Measurements from ENCODE around the gene TRMT61A.

TRMT61A gene

GRCh38 chr14:103547455-103547940 lies 18.5 kb downstream of the TRMT61A start:
- no peak for DNase-seq (ENCODE audit: low read depth in 2 of 2)

- no peak for DNase-seq (ENCODE audit: low read depth in 2 of 2)
Observed at GRCh38 chr14:103547941-103548462, 19.0 kb downstream of the TRMT61A start.

DNA sequence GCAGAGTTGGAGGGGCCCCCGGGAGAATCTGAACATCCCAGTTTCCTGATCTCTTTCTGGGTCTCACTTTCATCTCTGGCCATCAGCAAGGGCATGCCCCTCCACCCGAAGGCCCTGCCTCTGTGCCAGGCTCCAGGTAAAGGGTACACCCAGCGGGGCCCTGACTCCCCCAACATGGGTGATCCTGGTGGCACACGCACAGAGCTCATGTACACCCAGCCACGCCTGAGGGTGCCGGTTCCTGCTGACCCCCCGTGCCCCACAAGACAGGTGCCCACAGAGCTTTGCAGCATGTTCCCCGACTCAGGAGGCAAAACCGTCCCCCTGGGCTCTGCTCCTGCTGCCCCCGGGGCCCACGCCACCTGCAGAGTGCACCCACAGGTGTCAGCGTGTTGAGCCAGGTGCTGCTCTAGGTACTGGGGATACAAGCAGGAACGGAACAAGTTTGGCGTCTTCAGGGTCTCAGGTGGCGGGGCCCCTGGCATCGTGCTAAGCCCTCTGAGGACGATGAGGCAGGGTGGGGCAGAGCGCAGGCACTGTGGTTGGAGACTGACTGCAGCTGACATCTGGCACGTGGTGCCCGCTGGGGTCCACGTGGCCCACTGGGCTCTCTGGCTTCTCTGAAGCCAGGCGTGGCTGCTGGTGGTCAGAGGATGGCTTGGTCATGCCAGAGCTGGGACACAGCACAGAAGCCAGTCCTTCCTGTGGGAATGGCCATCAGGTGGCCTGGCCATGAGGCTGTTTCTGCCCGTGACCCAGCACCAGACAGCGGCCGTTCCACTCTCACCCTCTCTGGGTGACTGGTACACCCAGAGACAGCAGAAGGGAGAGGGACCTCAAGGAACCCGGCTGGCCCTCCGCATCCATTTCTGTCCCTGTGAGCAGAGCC lies 19.7 kb downstream of the TRMT61A start:
- no peak for DNase-seq (ENCODE audit: low read depth in 2 of 2)

DNA sequence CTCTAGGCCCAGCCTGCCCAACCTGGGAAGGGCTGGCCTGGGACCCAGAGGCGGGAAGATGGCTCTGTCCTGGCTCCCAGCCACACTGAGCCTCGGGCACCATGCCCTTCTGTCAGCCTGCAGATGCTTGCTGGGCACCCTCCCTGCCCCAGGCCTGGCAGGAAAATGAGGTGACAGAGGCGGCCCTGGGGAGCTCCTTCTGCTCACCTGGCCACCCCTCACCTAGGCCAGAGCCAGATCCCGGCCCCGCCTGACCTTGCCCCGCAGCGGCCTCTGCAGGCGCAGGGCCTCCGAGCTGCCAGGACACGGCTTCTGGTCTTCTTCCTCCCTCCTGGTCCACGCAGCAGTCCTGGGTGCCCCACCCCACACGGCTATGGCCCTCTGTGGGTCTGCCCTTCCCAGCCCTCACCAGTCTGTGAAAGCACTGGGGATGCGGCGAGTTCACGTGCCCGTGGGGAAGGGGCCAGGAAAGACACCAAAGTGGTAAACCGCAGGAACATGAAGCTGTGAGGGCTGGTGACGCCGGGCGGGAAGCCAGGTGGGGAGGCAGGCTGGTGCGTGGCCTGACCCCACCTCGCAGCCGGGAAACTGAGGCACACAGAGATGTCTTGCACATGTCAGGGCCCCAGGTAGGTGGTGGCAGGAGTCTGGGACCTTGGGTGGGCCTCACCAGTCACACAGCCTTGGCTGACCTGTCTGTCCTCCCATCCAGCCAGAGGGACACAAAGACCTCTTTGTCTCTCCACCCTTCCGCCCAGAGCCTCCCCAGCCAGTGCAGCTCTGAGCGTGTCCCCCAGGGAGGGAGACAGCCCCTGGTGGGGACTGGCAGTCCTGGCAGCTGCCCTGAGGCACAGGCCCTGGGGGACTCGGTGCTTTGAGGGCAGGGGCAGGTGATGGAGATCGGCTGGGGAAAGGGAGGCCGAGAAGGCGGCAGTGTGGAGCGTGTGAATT lies 20.6 kb downstream of the TRMT61A start:
- no peak for DNase-seq (ENCODE audit: low read depth in 2 of 2)

GRCh38 chr14:103550451-103551337 lies 21.7 kb downstream of the TRMT61A start:
- DNase-seq (ENCODE audit: low read depth in 2 of 2), result no peak

DNA sequence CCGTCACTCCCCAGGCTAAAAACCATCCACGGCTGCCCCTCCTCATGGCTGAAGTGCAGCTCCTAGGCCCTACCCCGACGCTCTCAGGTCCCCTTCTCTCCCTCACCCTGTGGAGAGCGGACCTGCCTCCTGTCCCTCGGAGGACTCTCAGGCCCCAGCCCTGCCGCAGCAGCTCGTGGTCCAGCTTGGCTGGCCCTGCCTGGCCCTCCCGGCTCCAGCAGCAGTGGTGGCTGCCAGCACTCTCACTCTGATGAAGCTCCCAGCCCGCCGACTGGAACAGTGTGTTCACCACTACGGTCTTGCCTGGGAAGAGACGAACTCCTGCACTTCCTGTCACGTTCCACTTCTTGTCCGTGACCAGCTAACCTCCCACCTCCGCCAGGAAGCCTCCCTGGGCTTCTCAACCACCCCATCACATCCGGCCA lies 22.4 kb downstream of the TRMT61A start:
- DNase-seq (ENCODE audit: low read depth in 2 of 2), result no peak

DNA sequence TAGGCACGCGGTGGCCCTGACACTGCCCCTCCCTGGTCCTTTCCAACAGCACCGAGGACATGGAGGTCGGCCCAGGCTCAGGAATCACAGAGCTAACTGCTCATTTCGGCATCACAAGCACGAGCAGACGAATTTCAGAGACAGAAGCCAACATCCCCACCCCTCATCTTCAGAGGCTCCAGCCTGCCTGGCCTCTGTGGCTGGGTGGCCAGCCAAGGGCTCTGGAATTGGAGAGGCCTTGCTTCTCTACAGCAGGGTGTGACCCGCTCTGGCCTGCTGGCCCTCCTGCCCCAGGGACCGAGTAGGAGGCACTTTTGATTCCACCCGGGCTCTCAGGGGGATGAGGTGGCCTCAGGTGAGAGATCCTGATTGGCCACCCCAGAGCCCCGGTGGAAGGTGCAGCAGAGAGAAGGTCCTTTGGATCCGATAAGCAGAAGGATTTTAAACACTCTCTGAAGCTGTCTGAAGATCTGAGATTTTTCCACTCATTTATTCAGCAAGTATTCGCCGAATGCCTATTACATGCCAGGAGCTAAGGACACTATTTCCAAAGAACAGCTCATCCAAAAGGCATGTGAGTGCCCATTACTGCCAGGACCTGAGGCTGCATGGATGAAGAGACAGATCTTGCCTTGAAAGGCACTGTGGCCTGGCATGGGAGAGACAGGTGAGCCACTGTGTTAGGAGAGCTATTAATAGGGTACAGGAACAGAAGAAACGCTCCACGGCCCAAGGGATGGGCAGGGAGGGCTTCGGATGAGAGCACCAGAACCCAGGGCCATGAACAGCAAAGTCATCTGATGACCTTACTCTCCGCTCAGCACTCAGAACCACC lies 23.2 kb downstream of the TRMT61A start:
- no peak for DNase-seq (ENCODE audit: low read depth in 2 of 2)

- no peak for DNase-seq (ENCODE audit: low read depth in 2 of 2)
Observed at GRCh38 chr14:103552846-103553210, 23.8 kb downstream of the TRMT61A start.

DNA sequence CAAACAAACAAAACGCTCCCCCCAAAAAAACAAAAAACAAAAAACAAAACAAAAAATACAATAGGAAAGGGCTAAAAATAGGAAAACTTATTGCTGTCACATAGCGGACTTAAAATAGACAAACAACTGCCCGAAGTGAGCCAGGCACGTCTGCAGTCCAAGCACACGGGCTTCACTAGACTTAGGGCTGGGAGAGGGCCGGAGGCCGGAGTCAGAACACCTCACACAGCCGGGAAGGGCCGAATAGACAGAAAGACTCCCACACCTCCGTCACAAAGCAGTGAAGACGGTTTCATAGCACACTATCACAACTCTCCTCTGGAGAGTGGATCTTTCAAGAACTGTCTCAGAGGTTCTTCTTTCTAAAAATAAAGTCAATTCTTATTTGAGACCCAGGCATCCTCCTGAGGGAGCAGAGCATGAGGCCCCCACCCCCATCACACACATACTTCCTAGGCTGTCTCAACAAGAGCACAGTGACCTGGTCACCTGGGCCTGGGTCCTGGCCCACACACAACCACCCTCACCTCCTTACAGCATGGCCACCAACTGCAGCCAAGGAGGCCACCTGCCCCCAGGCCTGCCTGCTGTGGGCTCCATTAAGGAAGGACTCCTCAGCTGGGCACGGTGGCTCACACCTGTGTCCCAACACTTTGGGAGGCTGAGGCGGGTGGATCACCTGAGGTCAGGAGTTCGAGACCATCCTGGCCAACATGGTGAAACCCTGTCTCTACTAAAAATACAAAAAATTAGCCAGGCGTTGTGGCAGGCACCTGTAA lies 26.8 kb downstream of the TRMT61A start:
- no peak for DNase-seq (ENCODE audit: low read depth in 2 of 2)

- no peak for DNase-seq (ENCODE audit: low read depth in 2 of 2)
Observed at GRCh38 chr14:103556946-103557758, 28.2 kb downstream of the TRMT61A start.

- DNase-seq (ENCODE audit: low read depth in 2 of 2), result no peak
Observed at GRCh38 chr14:103558071-103558882, 29.3 kb downstream of the TRMT61A start.

DNA sequence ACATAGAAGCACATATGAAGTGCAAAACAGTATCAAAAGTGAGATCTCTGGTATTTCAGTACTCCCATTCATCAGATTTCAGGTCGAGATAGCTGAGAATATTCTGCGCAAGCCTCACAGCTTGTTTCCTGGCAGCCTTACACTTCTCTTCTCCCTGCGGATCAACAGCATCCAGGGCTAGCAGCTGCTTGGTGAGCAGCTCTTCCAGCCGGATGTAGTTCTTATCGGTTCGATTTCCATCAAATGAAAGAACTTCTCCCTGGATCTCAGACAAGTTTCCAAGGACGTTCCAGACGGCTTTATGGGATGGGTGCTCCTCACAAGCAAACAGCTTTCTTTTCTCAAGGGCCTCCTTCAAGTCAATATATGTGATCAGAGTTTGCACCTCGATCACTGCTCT lies 30.8 kb downstream of the TRMT61A start:
- no peak for DNase-seq (ENCODE audit: low read depth in 2 of 2)

DNA sequence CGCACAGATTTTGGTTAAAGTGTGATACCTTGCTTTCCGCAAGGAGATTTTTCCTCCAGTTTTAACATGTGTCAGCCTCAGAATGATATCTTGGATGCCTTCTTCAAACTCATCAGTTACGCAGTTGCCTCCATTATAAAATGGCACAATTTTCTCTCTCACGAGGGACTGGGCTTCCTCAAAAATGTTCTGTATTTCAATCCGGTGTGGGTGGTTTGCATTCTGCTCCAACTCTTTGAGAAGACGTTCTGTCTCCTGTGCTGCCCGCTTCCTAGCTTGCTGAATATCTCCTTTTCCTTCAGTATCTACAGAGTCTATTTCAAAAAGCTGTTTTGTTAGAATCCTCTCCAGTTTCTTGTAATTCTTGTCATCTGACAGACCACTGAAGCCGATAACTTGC lies 31.7 kb downstream of the TRMT61A start:
- no peak for DNase-seq (ENCODE audit: low read depth in 2 of 2)

DNA sequence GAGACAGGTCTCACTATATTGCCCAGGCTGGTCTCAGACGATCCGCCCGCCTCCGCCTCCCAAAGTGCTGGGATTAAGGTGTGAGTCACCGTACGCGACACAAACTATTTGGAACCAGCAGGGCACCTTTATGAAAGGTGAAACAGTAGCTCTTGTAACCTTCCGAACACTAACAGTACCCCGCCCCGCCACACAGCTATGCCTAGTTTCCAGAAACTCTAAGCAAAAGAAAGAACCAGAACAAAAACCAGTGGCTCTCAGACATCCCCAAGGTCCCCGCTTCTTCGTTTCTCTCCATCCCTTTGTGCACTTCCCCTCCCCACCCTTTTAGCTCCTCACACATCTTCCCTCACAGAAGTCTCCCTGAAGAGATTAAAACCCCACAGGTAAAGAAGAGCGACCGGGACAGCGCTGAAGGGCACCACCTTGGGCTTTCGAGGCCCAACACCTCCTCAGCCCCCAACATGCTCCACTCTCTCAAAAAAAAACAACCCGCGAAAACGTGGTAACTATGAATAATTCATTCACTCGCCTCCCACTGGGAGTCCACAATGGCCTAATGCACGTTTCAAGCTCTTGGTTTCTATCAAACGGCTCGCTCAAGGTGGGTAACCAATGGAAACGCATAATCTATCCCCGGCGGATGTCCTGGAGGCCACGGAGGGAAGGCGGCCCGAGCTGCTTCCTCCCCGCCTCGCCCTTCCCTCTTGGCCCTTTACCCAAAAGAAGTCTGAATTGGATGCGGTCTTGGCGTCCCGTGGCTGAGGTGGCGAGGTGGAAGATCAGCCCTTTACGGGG lies 32.6 kb downstream of the TRMT61A start:
- no peak for DNase-seq (ENCODE audit: low read depth in 2 of 2)

DNA sequence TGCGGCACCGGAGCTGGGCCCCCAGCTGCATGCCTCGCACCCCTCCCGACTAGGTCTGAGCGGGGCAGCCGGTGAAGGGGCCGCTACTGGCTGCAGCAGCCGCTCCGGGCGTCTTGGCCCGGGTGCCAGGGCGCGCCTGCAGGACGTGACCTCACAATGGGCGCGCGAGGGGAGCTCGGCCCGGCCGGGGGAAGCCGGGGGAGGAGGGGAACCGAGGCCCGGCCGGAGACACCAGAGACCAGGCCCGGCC lies 33.1 kb downstream of the TRMT61A start:
- DNase-seq (ENCODE audit: low read depth in 2 of 2), result no peak

DNA sequence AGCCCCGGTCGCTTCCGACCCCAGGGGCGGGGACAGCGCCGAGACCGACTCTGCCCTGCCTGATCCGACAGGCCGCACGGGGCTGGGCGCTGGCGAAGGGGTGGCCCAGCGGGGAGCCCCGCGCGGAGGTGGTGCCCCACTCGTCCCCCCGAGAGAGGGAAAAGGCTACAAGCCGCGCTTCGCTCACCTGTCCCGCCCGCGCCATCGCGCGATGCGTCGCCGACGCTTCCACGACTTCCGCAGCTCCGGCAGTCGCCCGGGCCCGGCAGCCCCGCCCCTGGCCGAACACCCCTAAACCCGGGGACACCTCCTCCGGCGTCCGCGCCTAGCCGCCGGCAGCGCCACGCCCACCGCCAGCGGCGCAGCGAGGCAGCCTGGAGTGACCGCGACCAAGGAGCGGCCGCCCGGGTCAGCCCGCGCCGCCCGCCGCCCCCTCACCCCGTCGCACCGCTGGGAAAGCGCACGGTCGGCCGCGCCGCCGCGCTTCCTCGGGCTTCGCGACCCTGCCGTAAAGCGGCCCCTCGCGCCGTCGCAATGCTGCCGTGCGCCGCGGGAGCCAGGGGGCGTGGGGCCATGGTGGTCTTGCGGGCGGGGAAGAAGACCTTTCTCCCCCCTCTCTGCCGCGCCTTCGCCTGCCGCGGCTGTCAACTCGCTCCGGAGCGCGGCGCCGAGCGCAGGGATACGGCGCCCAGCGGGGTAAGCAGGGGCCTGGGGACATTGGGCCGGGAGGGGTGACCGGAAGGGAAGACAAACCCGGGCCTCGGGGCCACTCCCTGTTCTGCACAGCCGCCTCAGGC lies 33.6 kb downstream of the TRMT61A start, which contains the start of the genes BAG5 and COA8:
Gene BAG5, minus strand, starts transcription at position 229 of the 797 bp plus-strand sequence. CDS start 1,493 bp downstream, outside the sequence.
Gene COA8, plus strand, starts transcription at position 532 of the 797 bp plus-strand sequence. Its CDS starts 42 bp downstream, at position 574.
- DNase-seq (ENCODE audit: low read depth in 2 of 2), result peak; percentile 75 to 83
